GM12875 (cell line): ENCODE measurements around the gene KRT79.

Experiments used
- H3K4me3 ChIP-seq: one replicate; pipeline ENCODE4 v1.5.1; 2011; ENCODE audit warnings: low read depth, low read length, control low read depth
- CTCF ChIP-seq: IDR thresholded peaks from 2 replicates; pipeline ENCODE4 v1.5.1; 2011; ENCODE audit warnings: low read depth, mild to moderate bottlenecking, control low read depth, inconsistent platforms, low read length, moderate library complexity, borderline replicate concordance; ENCODE audit not compliant: insufficient read depth

The KRT79 gene

DNA sequence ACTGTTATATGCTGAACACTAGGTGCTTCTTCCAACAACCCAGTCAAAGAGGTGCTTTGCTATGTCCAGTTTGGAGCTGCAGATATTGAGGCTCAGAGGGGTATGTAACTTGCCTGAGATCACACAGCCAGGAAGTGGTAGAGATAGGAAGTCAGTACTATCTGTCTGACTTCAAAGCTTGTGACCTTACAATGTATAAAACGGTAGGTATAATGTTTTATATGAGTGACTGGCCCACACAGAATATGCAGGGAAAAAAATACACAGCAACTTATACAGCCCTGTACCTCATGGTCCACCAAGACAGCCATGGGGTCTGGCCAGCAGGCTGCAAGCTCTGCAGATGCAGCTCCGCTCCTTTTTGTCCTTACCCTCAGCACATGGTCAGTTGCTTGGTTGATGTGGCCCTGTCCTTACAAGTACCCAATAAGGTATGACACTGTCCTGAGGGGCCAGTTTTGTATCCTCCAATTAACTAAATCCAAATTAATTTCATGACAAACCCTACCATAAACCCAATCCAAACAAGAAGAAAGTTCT, 16.3 kb downstream of the KRT79 start:
- no peak for TF ChIP-seq CTCF
- H3K4me3 ChIP-seq: no peak overlapping the region

DNA sequence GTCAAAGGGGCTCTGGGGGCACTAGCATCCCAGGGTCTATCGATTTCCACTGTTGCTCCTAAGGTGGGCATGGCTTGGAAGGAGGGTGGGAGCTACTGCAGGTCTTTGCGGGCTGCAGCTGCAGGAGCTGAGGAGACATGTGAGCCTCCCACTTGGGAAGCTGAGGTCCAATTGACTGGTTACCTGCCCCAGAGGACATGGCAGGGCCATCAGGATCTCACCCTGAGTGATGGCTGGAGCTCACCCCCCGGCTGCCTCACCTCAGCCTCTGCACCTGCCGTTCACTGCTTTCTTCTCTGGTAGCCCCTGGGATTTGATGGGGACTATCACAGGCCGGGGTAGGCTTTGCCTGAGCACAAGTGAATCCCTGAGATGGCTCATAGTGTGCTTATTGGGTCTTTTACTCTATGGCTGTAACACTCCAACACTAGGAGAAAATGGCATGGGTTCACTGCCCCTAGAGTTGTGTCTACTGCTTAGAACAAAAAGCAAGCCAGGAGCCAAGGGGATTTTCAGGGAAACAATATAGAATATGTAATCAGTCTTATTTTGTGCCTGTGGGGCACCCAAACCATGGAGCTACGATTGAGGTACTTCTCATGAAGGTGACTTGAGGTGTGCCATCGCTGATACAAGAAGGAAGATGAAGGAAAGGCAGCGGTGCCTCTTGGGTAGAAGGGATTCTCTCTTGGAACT, 17.0 kb downstream of the KRT79 start:
- no peak for TF ChIP-seq CTCF
- H3K4me3 ChIP-seq: no peak overlapping the region

- H3K4me3 ChIP-seq: no peak overlapping the region
- TF ChIP-seq CTCF: no peak
Measured at GRCh38 chr12:52815676-52816588, 18.2 kb downstream of the KRT79 start.

DNA sequence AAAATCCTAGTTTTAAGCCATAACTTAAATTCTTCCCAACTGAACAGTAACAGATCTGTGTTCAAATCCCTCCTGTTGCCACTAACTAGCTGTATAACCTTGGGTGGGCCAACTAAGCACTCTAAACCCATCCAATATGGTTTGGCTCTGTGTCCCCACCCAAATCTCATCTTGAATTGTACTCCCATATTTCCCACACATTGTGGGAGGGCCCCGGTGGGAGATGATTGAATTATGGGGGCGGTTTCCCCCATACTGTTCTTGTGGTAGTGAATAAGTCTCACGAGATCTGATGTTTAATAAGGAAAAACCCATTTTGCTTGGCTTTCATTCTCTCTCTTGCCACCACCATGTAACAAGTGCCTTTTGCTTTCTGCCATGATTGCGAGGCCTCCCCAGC, 18.9 kb downstream of the KRT79 start:
- TF ChIP-seq CTCF: no peak
- H3K4me3 ChIP-seq: no peak overlapping the region

DNA sequence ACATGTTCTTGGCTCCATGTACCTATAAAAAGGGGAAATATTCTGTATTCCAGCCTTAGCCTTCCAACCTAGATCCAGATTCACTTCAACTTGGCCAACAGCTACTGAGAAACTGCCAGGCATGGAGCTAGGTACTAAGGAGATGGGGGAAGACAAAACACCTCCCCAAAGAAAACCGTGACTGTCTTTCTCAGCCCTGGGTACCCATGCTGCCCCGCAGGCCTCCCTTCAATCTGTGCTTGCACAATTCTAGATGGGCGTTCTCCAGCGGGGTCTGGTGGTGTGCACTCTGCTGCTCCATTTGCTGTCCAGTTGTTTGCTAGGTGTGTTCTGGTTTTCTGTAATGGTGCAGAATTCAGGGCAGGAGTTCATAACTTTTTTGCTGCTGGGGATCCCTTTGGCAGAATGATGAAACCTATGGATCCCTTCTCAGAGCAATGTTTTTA, 19.4 kb downstream of the KRT79 start:
- TF ChIP-seq CTCF: no peak
- no peak overlapping the region for H3K4me3 ChIP-seq

- no peak within 1 kb of the TSS for H3K4me3 ChIP-seq
- TF ChIP-seq CTCF: no peak
Measured at GRCh38 chr12:52813885-52814709, 20.0 kb downstream of the KRT79 start, which contains the start of gene KRT4. Gene KRT4, minus strand, starts transcription at chr12:52814116. Its CDS starts 58 bp downstream, at chr12:52814058.
